ENCODE results near the gene SC5D.

Gene SC5D

GRCh38 chr11:121337740-121338272, 45.2 kb downstream of the SC5D start:
- DNase-seq (ENCODE audit: insufficient read length, low spot score) (no peak), FAIRE-seq (no peak)

GRCh38 chr11:121338536-121338935, 46.0 kb downstream of the SC5D start:
- no peak for TF ChIP-seq CTCF (IDR thresholded peaks at IDR 0.05; ENCODE audit: insufficient read depth, missing control alignments)
- FAIRE-seq (no peak), DNase-seq (ENCODE audit: insufficient read length, low spot score) (no peak)

More at GRCh38 chr11:121337740-121338272, 45.2 kb downstream of the SC5D start:
- no peak for TF ChIP-seq CTCF (IDR thresholded peaks at IDR 0.05; ENCODE audit: insufficient read depth, missing control alignments)

- TF ChIP-seq CTCF (IDR thresholded peaks at IDR 0.05; ENCODE audit: insufficient read depth, missing control alignments) = no peak
- DNase-seq (ENCODE audit: insufficient read length, low spot score) (no peak), FAIRE-seq (no peak)
Observed at GRCh38 chr11:121340032-121340580, 47.5 kb downstream of the SC5D start.

- DNase-seq (ENCODE audit: insufficient read length, low spot score) (no peak), FAIRE-seq (no peak)
- TF ChIP-seq CTCF (IDR thresholded peaks at IDR 0.05; ENCODE audit: insufficient read depth, missing control alignments) = no peak
Observed at GRCh38 chr11:121341609-121342008, 49.0 kb downstream of the SC5D start.

GRCh38 chr11:121344824-121345223, 52.3 kb downstream of the SC5D start:
- no peak for FAIRE-seq

GRCh38 chr11:121347094-121347493, 54.5 kb downstream of the SC5D start:
- TF ChIP-seq CTCF (IDR thresholded peaks at IDR 0.05; ENCODE audit: insufficient read depth, missing control alignments) = no peak
- DNase-seq (ENCODE audit: insufficient read length, low spot score) = no peak
- FAIRE-seq = no peak

More at GRCh38 chr11:121344824-121345223, 52.3 kb downstream of the SC5D start:
- TF ChIP-seq CTCF (IDR thresholded peaks at IDR 0.05; ENCODE audit: insufficient read depth, missing control alignments) = no peak
- no peak for DNase-seq (ENCODE audit: insufficient read length, low spot score)

GRCh38 chr11:121347813-121348212, 55.2 kb downstream of the SC5D start:
- TF ChIP-seq CTCF (IDR thresholded peaks at IDR 0.05; ENCODE audit: insufficient read depth, missing control alignments) = no peak
- no peak for FAIRE-seq
- no peak for DNase-seq (ENCODE audit: insufficient read length, low spot score)

All from D721Med (cell line).